SU-DHL-6 (cell line): ENCODE results near the gene SETD5.

Experiments
- EZH2phosphoT487 ChIP-seq: fragments of 200-600 bp; sonication (generic), shearing (Covaris generic); conservative IDR thresholded peaks from 2 replicates; pipeline ENCODE4 v1.6.1; 2018; ENCODE audit warnings: mild to moderate bottlenecking, antibody characterized with exemption, low read length, moderate library complexity, mixed read lengths
- TF ChIP-seq, protein P1 (sequence below): fragments of 200-600 bp; sonication (generic); IDR thresholded peaks from one replicate; pipeline ENCODE4 v1.5.1; 2017; ENCODE audit warnings: antibody characterized with exemption, mild to moderate bottlenecking, low read length, moderate library complexity; ENCODE audit not compliant: insufficient read depth, poor library complexity, severe bottlenecking

GRCh38 chr3:9476935-9477334, 79.5 kb downstream of the SETD5 start:
- TF ChIP-seq, protein P1, sequence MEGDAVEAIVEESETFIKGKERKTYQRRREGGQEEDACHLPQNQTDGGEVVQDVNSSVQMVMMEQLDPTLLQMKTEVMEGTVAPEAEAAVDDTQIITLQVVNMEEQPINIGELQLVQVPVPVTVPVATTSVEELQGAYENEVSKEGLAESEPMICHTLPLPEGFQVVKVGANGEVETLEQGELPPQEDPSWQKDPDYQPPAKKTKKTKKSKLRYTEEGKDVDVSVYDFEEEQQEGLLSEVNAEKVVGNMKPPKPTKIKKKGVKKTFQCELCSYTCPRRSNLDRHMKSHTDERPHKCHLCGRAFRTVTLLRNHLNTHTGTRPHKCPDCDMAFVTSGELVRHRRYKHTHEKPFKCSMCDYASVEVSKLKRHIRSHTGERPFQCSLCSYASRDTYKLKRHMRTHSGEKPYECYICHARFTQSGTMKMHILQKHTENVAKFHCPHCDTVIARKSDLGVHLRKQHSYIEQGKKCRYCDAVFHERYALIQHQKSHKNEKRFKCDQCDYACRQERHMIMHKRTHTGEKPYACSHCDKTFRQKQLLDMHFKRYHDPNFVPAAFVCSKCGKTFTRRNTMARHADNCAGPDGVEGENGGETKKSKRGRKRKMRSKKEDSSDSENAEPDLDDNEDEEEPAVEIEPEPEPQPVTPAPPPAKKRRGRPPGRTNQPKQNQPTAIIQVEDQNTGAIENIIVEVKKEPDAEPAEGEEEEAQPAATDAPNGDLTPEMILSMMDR = no peak
- no peak for TF ChIP-seq EZH2phosphoT487
